ENCODE measurements around the gene CCL23.

DNA sequence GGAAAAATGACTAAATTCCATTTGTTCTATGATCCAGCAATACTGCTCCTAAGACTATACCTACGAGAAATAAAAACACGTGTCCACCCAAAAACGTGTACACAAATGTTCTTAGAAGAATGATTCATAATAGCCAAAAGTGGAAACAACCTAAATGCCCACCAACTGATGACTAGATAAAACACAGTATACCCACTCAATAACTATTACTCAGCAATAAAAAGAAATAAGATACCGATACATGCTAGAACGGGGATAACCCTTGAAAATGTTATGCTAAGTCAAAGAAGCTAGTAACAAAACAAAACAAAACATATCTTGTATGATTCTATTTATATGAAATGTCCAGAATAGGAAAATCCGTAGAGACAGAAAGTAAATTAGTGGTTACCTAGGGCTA is 54.1 kb downstream of the CCL23 start:
- TF ChIP-seq, protein P1, sequence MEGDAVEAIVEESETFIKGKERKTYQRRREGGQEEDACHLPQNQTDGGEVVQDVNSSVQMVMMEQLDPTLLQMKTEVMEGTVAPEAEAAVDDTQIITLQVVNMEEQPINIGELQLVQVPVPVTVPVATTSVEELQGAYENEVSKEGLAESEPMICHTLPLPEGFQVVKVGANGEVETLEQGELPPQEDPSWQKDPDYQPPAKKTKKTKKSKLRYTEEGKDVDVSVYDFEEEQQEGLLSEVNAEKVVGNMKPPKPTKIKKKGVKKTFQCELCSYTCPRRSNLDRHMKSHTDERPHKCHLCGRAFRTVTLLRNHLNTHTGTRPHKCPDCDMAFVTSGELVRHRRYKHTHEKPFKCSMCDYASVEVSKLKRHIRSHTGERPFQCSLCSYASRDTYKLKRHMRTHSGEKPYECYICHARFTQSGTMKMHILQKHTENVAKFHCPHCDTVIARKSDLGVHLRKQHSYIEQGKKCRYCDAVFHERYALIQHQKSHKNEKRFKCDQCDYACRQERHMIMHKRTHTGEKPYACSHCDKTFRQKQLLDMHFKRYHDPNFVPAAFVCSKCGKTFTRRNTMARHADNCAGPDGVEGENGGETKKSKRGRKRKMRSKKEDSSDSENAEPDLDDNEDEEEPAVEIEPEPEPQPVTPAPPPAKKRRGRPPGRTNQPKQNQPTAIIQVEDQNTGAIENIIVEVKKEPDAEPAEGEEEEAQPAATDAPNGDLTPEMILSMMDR (IDR thresholded peaks at IDR 0.05) = no peak
- TF ChIP-seq POLR2A (IDR thresholded peaks at IDR 0.05) (no peak), POLR2AphosphoS5 (IDR thresholded peaks at IDR 0.05) (no peak), EP300 (IDR thresholded peaks at IDR 0.05) (no peak)
